OCI-LY7 (cell line): ENCODE measurements around the gene CREB5. TPM values are rescaled to one million over a fixed set of nuclear protein-coding genes. Genes with fewer than 3 reads are reported as not detected.
A peak's percentile ranks its signal among the peaks of the same experiment; 100 is the strongest.

Source experiments
- BruUV-seq: library from RNA; stranded (reverse); fragments of 400-500 nt; replicated peaks from 2 replicates; lab custom pipeline; 2021; lab: Mats Ljungman, UMichigan
- CTCF ChIA-PET: fragments of 300-600 bp; sonication (Branson Sonifier 250); formaldehyde crosslinking; loops from one replicate; lab custom pipeline; 2022; ENCODE audit warnings: antibody characterized with exemption; ENCODE audit not compliant: unreplicated experiment; lab: Charles Lee
- POLR2A ChIA-PET: fragments of 300-600 bp; sonication (Branson Sonifier 250); formaldehyde crosslinking; loops from one replicate; lab custom pipeline; 2022; ENCODE audit warnings: antibody characterized with exemption; lab: Charles Lee
- DNase-seq: peaks from one replicate; pipeline ENCODE4 v3.0.0-alpha.2; 2015; ENCODE audit warnings: low spot score
- H2AFZ ChIP-seq: fragments of 200-600 bp; sonication (generic), shearing (Covaris generic); 2 replicates; pipeline ENCODE4 v1.6.1; 2014; ENCODE audit warnings: mild to moderate bottlenecking, antibody characterized with exemption, low read length, moderate library complexity
- H3K27ac ChIP-seq: fragments of 200-600 bp; sonication (generic); 2 replicates; pipeline ENCODE4 v1.5.1; 2014; ENCODE audit warnings: mixed run types, low read depth, mild to moderate bottlenecking, moderate library complexity, low read length, inconsistent platforms; ENCODE audit not compliant: poor library complexity, severe bottlenecking
- H3K36me3 ChIP-seq: fragments of 200-600 bp; sonication (generic); 2 replicates; pipeline ENCODE4 v1.6.1; 2014; ENCODE audit warnings: mild to moderate bottlenecking, antibody characterized with exemption, low read length, moderate library complexity, mixed read lengths; ENCODE audit not compliant: insufficient read depth
- H3K4me1 ChIP-seq: fragments of 200-600 bp; sonication (generic); 2 replicates; pipeline ENCODE4 v1.5.1; 2014; ENCODE audit warnings: mild to moderate bottlenecking, low read length; ENCODE audit not compliant: insufficient read depth, poor library complexity, severe bottlenecking
- H3K4me2 ChIP-seq: fragments of 200-600 bp; sonication (generic); 2 replicates; pipeline ENCODE4 v1.6.1; 2014; ENCODE audit warnings: mild to moderate bottlenecking, low read length
- H3K4me3 ChIP-seq: fragments of 200-600 bp; sonication (generic); 2 replicates; pipeline ENCODE4 v1.5.1; 2014; ENCODE audit warnings: mild to moderate bottlenecking, low read depth, low read length; ENCODE audit not compliant: poor library complexity, severe bottlenecking
- H3K79me2 ChIP-seq: fragments of 200-600 bp; sonication (generic); 2 replicates; pipeline ENCODE4 v1.6.1; 2016; ENCODE audit warnings: low read depth, mild to moderate bottlenecking, low read length, moderate library complexity, mixed read lengths; ENCODE audit not compliant: insufficient read depth
- H3K9me2 ChIP-seq: fragments of 200-600 bp; sonication (generic); 2 replicates; pipeline ENCODE4 v1.6.1; 2016; ENCODE audit warnings: mild to moderate bottlenecking, low read length, mixed read lengths; ENCODE audit not compliant: insufficient read depth
- H3K9me3 ChIP-seq: fragments of 200-600 bp; sonication (generic); 2 replicates; pipeline ENCODE4 v1.6.1; 2014; ENCODE audit warnings: mild to moderate bottlenecking, mixed run types, low read length, mixed read lengths
- H4K20me1 ChIP-seq: fragments of 200-600 bp; sonication (generic); 2 replicates; pipeline ENCODE4 v1.6.1; 2014; ENCODE audit warnings: mild to moderate bottlenecking, antibody characterized with exemption, low read length, moderate library complexity, mixed read lengths; ENCODE audit not compliant: insufficient read depth
- CTCF ChIP-seq: fragments of 200-600 bp; sonication (generic); conservative IDR thresholded peaks from 2 replicates; pipeline ENCODE4 v1.5.1; 2014; ENCODE audit warnings: mild to moderate bottlenecking, antibody characterized with exemption, low read length, moderate library complexity, mixed read lengths
- EZH2phosphoT487 ChIP-seq: fragments of 200-600 bp; sonication (generic); IDR thresholded peaks from 2 replicates; pipeline ENCODE4 v1.6.1; 2018; ENCODE audit warnings: low read depth, borderline replicate concordance, mild to moderate bottlenecking, mixed run types, antibody characterized with exemption, low read length, moderate library complexity, mixed read lengths
- intact Hi-C: fragments of 100-400 bp; cut with micrococcal nuclease; formaldehyde crosslinking; loops from one replicate; pipeline ENCODE4 v1.10.0; 2022; ENCODE audit not compliant: unreplicated experiment
- total RNA-seq, 2 experiments: library from RNA; depleted of rRNA in 1 of 2; stranded (reverse); fragments of >200 nt in 1 of 2; shearing (Covaris generic) in 1 of 2; gene quantifications; 2 replicates each; pipeline ENCODE4 v1.2.3, GENCODE V29; 2014 to 2022

Gene CREB5
- total RNA-seq, 2 experiments from 2014 or later: 2.0 to 13.3 TPM

GRCh38 chr7:28747854-28748253 is 335.5 kb downstream of the CREB5 start:
- Histone ChIP-seq H3K27ac (no peak overlapping the region), H3K9me2 (no peaks in the 10 kb centered on the region), H3K79me2 (no peaks in the 10 kb centered on the region), H3K36me3 (no peaks in the 10 kb centered on the region), H3K9me3 (no peaks in the 10 kb centered on the region), H3K4me2 (no peak overlapping the region), H3K4me1 (no peaks in the 10 kb centered on the region), H3K4me3 (no peak overlapping the region), H4K20me1 (no peaks in the 10 kb centered on the region; the same call in 1 of the 2 replicates), H2AFZ (no peak overlapping the region)
- TF ChIP-seq EZH2phosphoT487 (no peak), CTCF (no peak)
- no peak for DNase-seq
- intact Hi-C loops: no loop called here
- no TSS peak for BruUV-seq
- ChIA-PET POLR2A (interaction anchor here (0.5 kb wide), 1 partner anchor 11 kb away, joined by 3 read pairs; no protein-coding TSS in a partner anchor), CTCF (interaction anchor here (1.7 kb wide), 1 partner anchor 10 kb away, joined by 4 read pairs; no protein-coding TSS in a partner anchor)

- Histone ChIP-seq H3K9me3 (no peaks in the 10 kb centered on the region), H4K20me1 (no peaks in the 10 kb centered on the region; the same call in 1 of the 2 replicates), H3K27ac (no peak overlapping the region), H3K4me3 (no peak overlapping the region), H2AFZ (no peak overlapping the region), H3K4me2 (no peak overlapping the region), H3K9me2 (no peaks in the 10 kb centered on the region), H3K4me1 (no peaks in the 10 kb centered on the region), H3K36me3 (no peaks in the 10 kb centered on the region), H3K79me2 (no peaks in the 10 kb centered on the region)
- intact Hi-C loops: no loop called here
- BruUV-seq: no TSS peak
- TF ChIP-seq CTCF (no peak), EZH2phosphoT487 (no peak)
- ChIA-PET POLR2A (no interaction called here), CTCF (interaction anchor here (1.7 kb wide), 1 partner anchor 10 kb away, joined by 4 read pairs; no protein-coding TSS in a partner anchor)
- no peak for DNase-seq
Measured at GRCh38 chr7:28748346-28748745, 336.0 kb downstream of the CREB5 start.

- intact Hi-C loops: no loop called here
- Histone ChIP-seq H3K4me1 (no peaks in the 10 kb centered on the region), H4K20me1 (no peaks in the 10 kb centered on the region; the same call in 1 of the 2 replicates), H2AFZ (no peak overlapping the region), H3K9me2 (no peaks in the 10 kb centered on the region), H3K27ac (no peak overlapping the region), H3K36me3 (no peaks in the 10 kb centered on the region), H3K79me2 (no peaks in the 10 kb centered on the region), H3K4me3 (no peak overlapping the region), H3K4me2 (no peak overlapping the region), H3K9me3 (no peaks in the 10 kb centered on the region)
- CTCF ChIA-PET: interaction anchor here (1.7 kb wide), 1 partner anchor 11 kb away, joined by 4 read pairs; no protein-coding TSS in a partner anchor
- BruUV-seq: no TSS peak
- DNase-seq: peak; percentile 5
- POLR2A ChIA-PET: interaction anchor here (0.6 to 0.7 kb wide), 2 partner anchors 61 to 197 kb away, joined by 3 read pairs; no protein-coding TSS in a partner anchor
- no peak for TF ChIP-seq EZH2phosphoT487
- no peak for TF ChIP-seq CTCF
Measured at GRCh38 chr7:28748933-28749584, 336.7 kb downstream of the CREB5 start.
